HepG2 (cell line): ENCODE measurements around the gene DPY30. TPM values are rescaled to one million over a fixed set of nuclear protein-coding genes. Genes with fewer than 3 reads are reported as not detected.

Experiments
- CBX2 ChIP-seq, 2 experiments: fragments of 200-600 bp in 1 of 2; sonication (generic); formaldehyde crosslinking in 1 of 2; IDR thresholded peaks; 2 replicates each; pipeline versions ENCODE4 v1.7.0 to v1.8.1; 2018 to 2022; ENCODE audit warnings: low read depth in 2 of 2, low read length in 1 of 2, mild to moderate bottlenecking in 1 of 2, missing genetic modification reagents in 1 of 2
- FOXK1 ChIP-seq: sonication (generic); formaldehyde crosslinking; IDR thresholded peaks from 2 replicates; pipeline ENCODE4 v1.4.0; 2020; ENCODE audit warnings: low read depth, missing genetic modification reagents, borderline replicate concordance
- HIVEP1 ChIP-seq: sonication (generic); formaldehyde crosslinking; IDR thresholded peaks from 2 replicates; pipeline ENCODE4 v1.4.0; 2020; ENCODE audit warnings: mild to moderate bottlenecking, missing genetic modification reagents
- HMGXB3 ChIP-seq: sonication (generic); formaldehyde crosslinking; IDR thresholded peaks from 2 replicates; pipeline ENCODE4 v1.4.0; 2020; ENCODE audit warnings: missing genetic modification reagents, borderline replicate concordance
- HNRNPUL1 ChIP-seq: fragments of 200-400 bp; formaldehyde crosslinking; IDR thresholded peaks from 2 replicates; pipeline ENCODE4 v1.6.1; 2017; ENCODE audit warnings: low read depth, mild to moderate bottlenecking, low read length, moderate library complexity
- HOXA3 ChIP-seq: sonication (generic); formaldehyde crosslinking; IDR thresholded peaks from 2 replicates; pipeline ENCODE4 v1.5.0; 2020; ENCODE audit warnings: missing genetic modification reagents
- NR2F6 ChIP-seq, 2 experiments: IDR thresholded peaks; 2 replicates each; pipeline ENCODE4 v1.6.1; 2016; ENCODE audit warnings: antibody characterized with exemption in 1 of 2, mild to moderate bottlenecking in 1 of 2
- POLR2G ChIP-seq: fragments of 200-400 bp; formaldehyde crosslinking; IDR thresholded peaks from 2 replicates; pipeline ENCODE4 v1.6.1; 2018; ENCODE audit warnings: mild to moderate bottlenecking, low read depth, low read length, moderate library complexity
- RFX5 ChIP-seq: IDR thresholded peaks from 2 replicates; pipeline ENCODE4 v1.6.1; 2011; ENCODE audit warnings: low read depth, low read length, improper control_type of control experiment
- SIX1 ChIP-seq: sonication (generic); formaldehyde crosslinking; IDR thresholded peaks from 2 replicates; pipeline ENCODE4 v1.4.0; 2020; ENCODE audit warnings: missing genetic modification reagents, borderline replicate concordance
- STAT5B ChIP-seq: sonication (generic); formaldehyde crosslinking; IDR thresholded peaks from 2 replicates; pipeline ENCODE4 v1.4.0; 2020; ENCODE audit warnings: missing genetic modification reagents
- TAF15 ChIP-seq: fragments of 200-400 bp; formaldehyde crosslinking; IDR thresholded peaks from one replicate; pipeline ENCODE4 v1.6.1; 2018; ENCODE audit warnings: mild to moderate bottlenecking, low read depth, low read length; ENCODE audit not compliant: poor library complexity, severe bottlenecking
- YY1 ChIP-seq: IDR thresholded peaks from 2 replicates; pipeline ENCODE4 v1.6.1; 2011; ENCODE audit warnings: low read length, low read depth, moderate library complexity, mild to moderate bottlenecking; ENCODE audit not compliant: insufficient read depth, insufficient replicate concordance
- ZNF274 ChIP-seq: sonication (generic); formaldehyde crosslinking; IDR thresholded peaks from 2 replicates; pipeline ENCODE4 v1.5.1; 2020; ENCODE audit warnings: mild to moderate bottlenecking, missing genetic modification reagents
- ZNF451 ChIP-seq: sonication (generic); formaldehyde crosslinking; IDR thresholded peaks from 2 replicates; pipeline ENCODE4 v1.5.0; 2020; ENCODE audit warnings: mild to moderate bottlenecking, missing genetic modification reagents
- ZNF570 ChIP-seq: sonication (generic); formaldehyde crosslinking; IDR thresholded peaks from 2 replicates; pipeline ENCODE4 v1.4.0; 2020; ENCODE audit warnings: mild to moderate bottlenecking, missing genetic modification reagents, borderline replicate concordance
- ZNF644 ChIP-seq: IDR thresholded peaks from 2 replicates; pipeline ENCODE4 v1.6.1; 2016; ENCODE audit warnings: low read depth
- ZNF878 ChIP-seq: sonication (generic); formaldehyde crosslinking; IDR thresholded peaks from 2 replicates; pipeline ENCODE4 v1.8.1; 2023; ENCODE audit warnings: mild to moderate bottlenecking, missing genetic modification reagents, moderate library complexity
- polyA plus RNA-seq, 8 experiments: library from polyadenylated mRNA; depleted of rRNA in 3 of 8; stranded (reverse) in 7 of 8; unstranded in 1 of 8; fragments of >200 nt; fragmentation: Illumina TruSeq in 4 of 8; extraction: Trizol in 4 of 8; gene quantifications; 2 replicates each; pipeline versions ENCODE4 v1.2.1 to v1.2.3, GENCODE V29; 2011 to 2016; ENCODE audit warnings: low read depth in 4 of 8, missing spikeins in 1 of 8, mixed read lengths in 1 of 8; ENCODE audit not compliant: insufficient read depth in 1 of 8
- total RNA-seq, 5 experiments: library from RNA; depleted of rRNA; stranded (reverse); fragments of >200 nt; fragmentation: Illumina TruSeq; extraction: Trizol; gene quantifications; 2 replicates each; pipeline ENCODE4 v1.2.3, GENCODE V29; 2016; ENCODE audit warnings: low read depth in 1 of 5
- TF ChIP-seq, protein P1 (sequence below): sonication (generic); formaldehyde crosslinking; IDR thresholded peaks from 2 replicates; pipeline ENCODE4 v1.8.0; 2022; ENCODE audit warnings: mild to moderate bottlenecking, missing genetic modification reagents; ENCODE audit not compliant: insufficient replicate concordance
- TF ChIP-seq, protein P2 (sequence below): sonication (generic); formaldehyde crosslinking; IDR thresholded peaks from 2 replicates; pipeline ENCODE4 v1.4.0; 2020; ENCODE audit warnings: missing genetic modification reagents, mild to moderate bottlenecking, borderline replicate concordance
- TF ChIP-seq, protein P3 (sequence below): sonication (generic); formaldehyde crosslinking; IDR thresholded peaks from 2 replicates; pipeline ENCODE4 v1.4.0; 2020; ENCODE audit warnings: low read depth, mild to moderate bottlenecking, missing genetic modification reagents

DPY30 gene
- total and polyA plus RNA-seq, 2 of the 13 experiments (the other 11 are each of a cell fraction or from before 2014, with no cell fraction given): 98.1 to 118 TPM

DNA sequence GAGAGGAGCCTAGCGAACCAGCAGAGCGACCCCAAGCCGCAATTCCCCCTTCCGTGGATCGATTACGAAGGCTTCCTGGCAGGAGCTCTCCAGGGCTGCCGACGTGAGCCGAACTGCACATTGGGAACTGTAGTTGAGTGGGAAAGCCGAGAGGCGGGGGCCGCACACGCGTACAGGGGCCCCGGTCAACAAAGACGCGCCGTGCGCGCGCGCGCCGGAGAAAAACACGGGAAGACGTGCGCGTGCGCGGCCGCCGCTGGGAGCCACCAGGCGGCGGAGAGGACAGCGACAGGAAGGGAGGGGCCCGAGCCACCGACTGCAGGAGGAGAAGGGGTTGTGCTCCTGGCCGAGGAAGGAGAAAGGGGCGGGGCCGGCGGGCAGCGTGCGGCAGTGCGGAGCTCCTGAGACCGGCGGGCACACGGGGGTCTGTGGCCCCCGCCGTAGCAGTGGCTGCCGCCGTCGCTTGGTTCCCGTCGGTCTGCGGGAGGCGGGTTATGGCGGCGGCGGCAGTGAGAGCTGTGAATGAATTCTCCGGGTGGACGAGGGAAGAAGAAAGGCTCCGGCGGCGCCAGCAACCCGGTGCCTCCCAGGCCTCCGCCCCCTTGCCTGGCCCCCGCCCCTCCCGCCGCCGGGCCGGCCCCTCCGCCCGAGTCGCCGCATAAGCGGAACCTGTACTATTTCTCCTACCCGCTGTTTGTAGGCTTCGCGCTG, 23.9 kb upstream of the DPY30 start, which contains the start of gene SPAST (continued):
- TF ChIP-seq NR2F6 (IDR thresholded peaks at IDR 0.05) (no peak), NR2F6 (CRISPR knock-in tag; IDR thresholded peaks at IDR 0.05) (peak; percentile 41; the same call in 1 of the 2 replicates), CBX2 (IDR thresholded peaks at IDR 0.05; ENCODE audit: low read depth, low read length) (no peak), CBX2 (CRISPR knock-in tag; IDR thresholded peaks at IDR 0.05; ENCODE audit: low read depth) (no peak), HOXA3 (CRISPR knock-in tag) (peak; percentile 92), TAF15 (peak; percentile 91), STAT5B (CRISPR knock-in tag) (no peak; the same call in 1 of the 2 replicates), ZNF570 (CRISPR knock-in tag) (no peak), SIX1 (peak; percentile 4; the same call in 1 of the 2 replicates), HIVEP1 (peak; percentile 94), RFX5 (no peak), YY1 (peak; percentile 75), ZNF878 (CRISPR knock-in tag) (peak; percentile 85; the same call in 1 of the 2 replicates), ZNF644 (CRISPR knock-in tag) (no peak), ZNF274 (CRISPR knock-in tag) (no peak), POLR2G (peak; percentile 93), FOXK1 (CRISPR knock-in tag) (peak; percentile 98), ZNF451 (CRISPR knock-in tag) (peak; percentile 73; the same call in 1 of the 2 replicates), HMGXB3 (peak; percentile 88), HNRNPUL1 (no peak)
- TF ChIP-seq, protein P1, sequence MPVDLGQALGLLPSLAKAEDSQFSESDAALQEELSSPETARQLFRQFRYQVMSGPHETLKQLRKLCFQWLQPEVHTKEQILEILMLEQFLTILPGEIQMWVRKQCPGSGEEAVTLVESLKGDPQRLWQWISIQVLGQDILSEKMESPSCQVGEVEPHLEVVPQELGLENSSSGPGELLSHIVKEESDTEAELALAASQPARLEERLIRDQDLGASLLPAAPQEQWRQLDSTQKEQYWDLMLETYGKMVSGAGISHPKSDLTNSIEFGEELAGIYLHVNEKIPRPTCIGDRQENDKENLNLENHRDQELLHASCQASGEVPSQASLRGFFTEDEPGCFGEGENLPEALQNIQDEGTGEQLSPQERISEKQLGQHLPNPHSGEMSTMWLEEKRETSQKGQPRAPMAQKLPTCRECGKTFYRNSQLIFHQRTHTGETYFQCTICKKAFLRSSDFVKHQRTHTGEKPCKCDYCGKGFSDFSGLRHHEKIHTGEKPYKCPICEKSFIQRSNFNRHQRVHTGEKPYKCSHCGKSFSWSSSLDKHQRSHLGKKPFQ: peak; percentile 27
- TF ChIP-seq, protein P2, sequence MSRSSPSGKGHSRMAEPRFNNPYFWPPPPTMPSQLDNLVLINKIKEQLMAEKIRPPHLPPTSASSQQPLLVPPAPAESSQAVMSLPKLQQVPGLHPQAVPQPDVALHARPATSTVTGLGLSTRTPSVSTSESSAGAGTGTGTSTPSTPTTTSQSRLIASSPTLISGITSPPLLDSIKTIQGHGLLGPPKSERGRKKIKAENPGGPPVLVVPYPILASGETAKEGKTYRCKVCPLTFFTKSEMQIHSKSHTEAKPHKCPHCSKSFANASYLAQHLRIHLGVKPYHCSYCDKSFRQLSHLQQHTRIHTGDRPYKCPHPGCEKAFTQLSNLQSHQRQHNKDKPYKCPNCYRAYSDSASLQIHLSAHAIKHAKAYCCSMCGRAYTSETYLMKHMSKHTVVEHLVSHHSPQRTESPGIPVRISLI (CRISPR knock-in tag): peak; percentile 83; the same call in 1 of the 2 replicates
- TF ChIP-seq, protein P3, sequence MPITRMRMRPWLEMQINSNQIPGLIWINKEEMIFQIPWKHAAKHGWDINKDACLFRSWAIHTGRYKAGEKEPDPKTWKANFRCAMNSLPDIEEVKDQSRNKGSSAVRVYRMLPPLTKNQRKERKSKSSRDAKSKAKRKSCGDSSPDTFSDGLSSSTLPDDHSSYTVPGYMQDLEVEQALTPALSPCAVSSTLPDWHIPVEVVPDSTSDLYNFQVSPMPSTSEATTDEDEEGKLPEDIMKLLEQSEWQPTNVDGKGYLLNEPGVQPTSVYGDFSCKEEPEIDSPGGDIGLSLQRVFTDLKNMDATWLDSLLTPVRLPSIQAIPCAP (CRISPR knock-in tag): 0 out of 2 replicates have a peak, but pooled peaks have one; percentile 32
